IMR-90 (cell line): Measurements from ENCODE around the gene PLB1. TPM values are rescaled to one million over a fixed set of nuclear protein-coding genes. Genes with fewer than 3 reads are reported as not detected.

Experiments
- ATAC-seq: fragments of 200-7000 bp; cut with Tn5 transposase; 2 replicates; pipeline ENCODE4 v1.9.1; 2020; ENCODE audit warnings: low read depth, mild to moderate bottlenecking, moderate library complexity
- BruUV-seq: library from RNA; stranded (reverse); fragments of 400-500 nt; replicated peaks from 2 replicates; lab custom pipeline; 2021; lab: Mats Ljungman, UMichigan
- CTCF ChIA-PET: fragments of 300-600 bp; formaldehyde crosslinking; extraction: SDS; loops from one replicate; lab custom pipeline; 2021; ENCODE audit warnings: antibody characterized with exemption; lab: Yijun Ruan, JAX
- POLR2A ChIA-PET: fragments of 300-600 bp; sonication (Branson Sonifier 250); formaldehyde crosslinking; loops from one replicate; lab custom pipeline; 2022; ENCODE audit warnings: antibody characterized with exemption; ENCODE audit not compliant: unreplicated experiment; lab: Charles Lee
- DNase-seq: peaks from one replicate; pipeline ENCODE4 v3.0.0; 2013
- H2AFZ ChIP-seq: replicated peaks from 2 replicates; pipeline ENCODE3; 2013; ENCODE audit warnings: low read length, mild to moderate bottlenecking; ENCODE audit not compliant: poor library complexity
- H2AK5ac ChIP-seq: 2 replicates; pipeline ENCODE4 v1.6.1; 2013; ENCODE audit warnings: low read depth, low read length, inconsistent platforms
- H2AK9ac ChIP-seq: replicated peaks from 2 replicates; pipeline ENCODE3; 2013; ENCODE audit warnings: mild to moderate bottlenecking, low read depth, low read length, moderate library complexity; ENCODE audit not compliant: poor library complexity
- H2BK120ac ChIP-seq: 2 replicates; pipeline ENCODE4 v1.6.1; 2013; ENCODE audit warnings: low read depth, low read length, inconsistent platforms
- H2BK15ac ChIP-seq: 3 replicates; pipeline ENCODE4 v1.6.1; 2013; ENCODE audit warnings: low read depth, low read length, inconsistent platforms
- H2BK20ac ChIP-seq: 2 replicates; pipeline ENCODE4 v1.6.1; 2013; ENCODE audit warnings: low read depth, mild to moderate bottlenecking, inconsistent platforms, low read length, moderate library complexity
- H2BK5ac ChIP-seq: 2 replicates; pipeline ENCODE4 v1.6.1; 2013; ENCODE audit warnings: mild to moderate bottlenecking, low read depth, low read length, inconsistent platforms; ENCODE audit not compliant: poor library complexity, severe bottlenecking
- H3K14ac ChIP-seq: replicated peaks from 2 replicates; pipeline ENCODE4 v1.6.1; 2013; ENCODE audit warnings: low read depth, low read length, inconsistent platforms
- H3K18ac ChIP-seq: 2 replicates; pipeline ENCODE4 v1.6.1; 2013; ENCODE audit warnings: low read depth, low read length, control low read depth
- H3K23ac ChIP-seq: 2 replicates; pipeline ENCODE4 v1.6.1; 2013; ENCODE audit warnings: low read depth, low read length, inconsistent platforms
- H3K27ac ChIP-seq: 2 replicates; pipeline ENCODE4 v1.5.1; 2013; ENCODE audit warnings: mild to moderate bottlenecking, control low read depth, low read length; ENCODE audit not compliant: insufficient read depth
- H3K27me3 ChIP-seq: 2 replicates; pipeline ENCODE4 v1.6.1; 2013; ENCODE audit warnings: low read length; ENCODE audit not compliant: control insufficient read depth, insufficient read depth
- H3K36me3 ChIP-seq: 2 replicates; pipeline ENCODE4 v1.6.1; 2013; ENCODE audit warnings: low read length, mixed read lengths; ENCODE audit not compliant: control insufficient read depth, insufficient read depth
- H3K4ac ChIP-seq: 2 replicates; pipeline ENCODE4 v1.6.1; 2013; ENCODE audit warnings: low read depth, low read length, inconsistent platforms
- H3K4me1 ChIP-seq: 2 replicates; pipeline ENCODE4 v1.6.1; 2013; ENCODE audit warnings: low read length, mixed read lengths; ENCODE audit not compliant: control insufficient read depth, insufficient read depth
- H3K4me2 ChIP-seq: 2 replicates; pipeline ENCODE4 v1.6.1; 2013; ENCODE audit warnings: low read depth, mild to moderate bottlenecking, control low read depth, low read length, moderate library complexity
- H3K4me3 ChIP-seq: 2 replicates; pipeline ENCODE4 v1.5.1; 2013; ENCODE audit warnings: low read depth, mild to moderate bottlenecking, control low read depth, low read length, moderate library complexity; ENCODE audit not compliant: insufficient read depth
- H3K56ac ChIP-seq: 2 replicates; pipeline ENCODE4 v1.6.1; 2013; ENCODE audit warnings: low read length, inconsistent platforms; ENCODE audit not compliant: insufficient read depth; ENCODE audit errors: extremely low read depth
- H3K79me1 ChIP-seq, 2 experiments: 2 replicates each; pipeline ENCODE4 v1.6.1; 2013; ENCODE audit warnings: low read length in 2 of 2, inconsistent platforms in 1 of 2, low read depth in 1 of 2
- H3K9ac ChIP-seq: 2 replicates; pipeline ENCODE4 v1.6.1; 2013; ENCODE audit warnings: low read depth, low read length, control low read depth
- H3K9me1 ChIP-seq: 2 replicates; pipeline ENCODE4 v1.6.1; 2013; ENCODE audit warnings: low read length, inconsistent platforms; ENCODE audit not compliant: insufficient read depth
- H3K9me3 ChIP-seq: 2 replicates; pipeline ENCODE4 v1.6.1; 2013; ENCODE audit warnings: low read length; ENCODE audit not compliant: control insufficient read depth, insufficient read depth
- H4K20me1 ChIP-seq: 2 replicates; pipeline ENCODE4 v1.6.1; 2013; ENCODE audit warnings: low read length, inconsistent platforms; ENCODE audit not compliant: insufficient read depth
- H4K5ac ChIP-seq: 2 replicates; pipeline ENCODE4 v1.6.1; 2013; ENCODE audit warnings: mild to moderate bottlenecking, low read depth, low read length, control low read depth
- H4K8ac ChIP-seq, 2 experiments: 2 replicates each; pipeline ENCODE4 v1.6.1; 2013; ENCODE audit warnings: low read depth in 2 of 2, low read length in 2 of 2, control low read depth in 1 of 2, inconsistent platforms in 1 of 2
- H4K91ac ChIP-seq: 2 replicates; pipeline ENCODE4 v1.6.1; 2013; ENCODE audit warnings: low read depth, low read length, inconsistent platforms; ENCODE audit not compliant: insufficient read depth
- BHLHE40 ChIP-seq: fragments of 150-350 bp; IDR thresholded peaks from 2 replicates; pipeline ENCODE4 v1.6.1; 2016; ENCODE audit warnings: mild to moderate bottlenecking, low read depth, low read length
- FOS ChIP-seq: fragments of 150-350 bp; IDR thresholded peaks from 2 replicates; pipeline ENCODE4 v1.6.1; 2016; ENCODE audit warnings: low read depth, low read length
- NFE2L2 ChIP-seq: fragments of 150-350 bp; IDR thresholded peaks from 2 replicates; pipeline ENCODE4 v1.6.1; 2016; ENCODE audit warnings: low read depth, mild to moderate bottlenecking, low read length
- POLR2A ChIP-seq: IDR thresholded peaks from 2 replicates; pipeline ENCODE4 v1.6.1; 2012; ENCODE audit warnings: mild to moderate bottlenecking, low read depth, low read length
- RCOR1 ChIP-seq: IDR thresholded peaks from 2 replicates; pipeline ENCODE4 v1.6.1; 2012; ENCODE audit warnings: mild to moderate bottlenecking, low read length, improper control_type of control experiment; ENCODE audit not compliant: insufficient replicate concordance
- SMC3 ChIP-seq: fragments of 150-350 bp; IDR thresholded peaks from 2 replicates; pipeline ENCODE4 v1.6.1; 2016; ENCODE audit warnings: low read depth, mild to moderate bottlenecking, antibody characterized with exemption, low read length, moderate library complexity
- WGBS, 2 experiments: methylation state at CpG; one replicate each; pipeline versions ENCODE4 v1.1.5 to v1.1.7; 2013; ENCODE audit warnings: missing lambda C conversion rate in 2 of 2; ENCODE audit not compliant: insufficient read length in 1 of 2; ENCODE audit errors: extremely low coverage in 2 of 2; 5-methylcytosine and 5-hydroxymethylcytosine counted together
- dilution Hi-C: fragments of 300-500 bp; cut with HindIII; formaldehyde crosslinking; loops from one replicate; pipeline ENCODE4 v1.14.3; 2018; ENCODE audit warnings: low sequenced_read_pairs; ENCODE audit not compliant: unreplicated experiment
- in situ Hi-C: fragments of 300-500 bp; cut with MboI; formaldehyde crosslinking; loops from 3 replicates; pipeline ENCODE4 v1.14.3; 2019; ENCODE audit warnings: low sequenced_read_pairs, inconsistent platforms, mixed read lengths
- intact Hi-C: fragments of 100-400 bp; cut with micrococcal nuclease; formaldehyde crosslinking; loops from 2 replicates; pipeline ENCODE4 v1.10.0; 2022
- polyA plus RNA-seq, 3 experiments: library from polyadenylated mRNA; depleted of rRNA; stranded (reverse); fragments of >200 nt; gene quantifications; 2 replicates each; pipeline ENCODE4 v1.2.3, GENCODE V29; 2012; ENCODE audit warnings: low replicate concordance in 1 of 3
- total RNA-seq: library from RNA; depleted of rRNA; stranded (reverse); fragments of >200 nt; gene quantifications from 2 replicates; pipeline ENCODE4 v1.2.3, GENCODE V29; 2012
- TF ChIP-seq, protein P1 (sequence below): conservative IDR thresholded peaks from 2 replicates; pipeline ENCODE4 v1.5.1; 2012; ENCODE audit warnings: mild to moderate bottlenecking, low read depth, low read length, improper control_type of control experiment
- TF ChIP-seq, protein P2 (sequence below): fragments of 150-350 bp; IDR thresholded peaks from 2 replicates; pipeline ENCODE4 v1.6.1; 2016; ENCODE audit warnings: low read depth, mild to moderate bottlenecking, low read length, moderate library complexity, borderline replicate concordance
- TF ChIP-seq, protein P3 (sequence below): fragments of 150-350 bp; IDR thresholded peaks from 2 replicates; pipeline ENCODE4 v1.6.1; 2017; ENCODE audit warnings: mild to moderate bottlenecking, antibody characterized with exemption, low read length, low read depth

The PLB1 gene
- total and polyA plus RNA-seq, 2 of the 4 experiments (the other 2 are of a cell fraction) = 0.74 to 0.90 TPM

DNA sequence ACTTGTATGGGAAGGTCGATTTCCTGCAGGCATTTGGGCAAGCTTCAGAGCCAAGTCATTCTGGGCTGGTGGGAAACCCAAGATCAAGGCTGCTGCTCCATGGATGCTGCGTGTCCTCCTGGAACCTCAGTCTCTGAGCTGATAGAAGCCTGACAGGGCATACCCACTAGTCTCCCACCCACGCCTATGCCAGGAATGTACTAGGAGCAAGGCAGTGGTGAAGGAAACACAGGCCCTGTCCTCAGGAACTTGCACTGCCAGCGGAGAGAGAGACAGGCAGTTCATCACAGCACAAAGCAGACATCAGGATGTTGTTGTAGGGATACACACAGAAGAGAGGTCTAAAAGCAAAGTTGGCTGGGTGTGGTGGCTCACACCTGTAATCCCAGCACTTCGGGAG, 84.2 kb downstream of the PLB1 start:
- H2AK9ac ChIP-seq = no peak overlapping the region
- H3K4ac ChIP-seq = peak overlapping the region; percentile 31; the same call in 1 of the 2 replicates
- WGBS, 2 experiments = no CpG with 5 or more reads among the region's 5 CpGs
- H2BK15ac ChIP-seq = peak overlapping the region; percentile 53; the same call in 2 of the 3 replicates
- no peak overlapping the region for H3K56ac ChIP-seq
- peaks cover 8% of the 10 kb centered on the region for H3K9me1 ChIP-seq
- POLR2A ChIA-PET = no interaction called here
- H2BK20ac ChIP-seq = 0 out of 2 replicates have a peak overlapping the region, but pooled peaks have one; percentile 18
- dilution Hi-C loops (no loop called here), in situ Hi-C loops (loop anchor here (25.0 kb wide), 1 partner anchor 332 kb away; no protein-coding TSS in a partner anchor), intact Hi-C loops (loop anchor here (5.0 kb wide), 1 partner anchor 222 kb away; no protein-coding TSS in a partner anchor)
- CTCF ChIA-PET = interaction anchor here (1.2 kb wide), 1 partner anchor 16 kb away, joined by 3 read pairs; no protein-coding TSS in a partner anchor
- no peak overlapping the region for H3K4me2 ChIP-seq
- TF ChIP-seq POLR2A = no peak
- no peak for TF ChIP-seq SMC3
- TF ChIP-seq, protein P1, sequence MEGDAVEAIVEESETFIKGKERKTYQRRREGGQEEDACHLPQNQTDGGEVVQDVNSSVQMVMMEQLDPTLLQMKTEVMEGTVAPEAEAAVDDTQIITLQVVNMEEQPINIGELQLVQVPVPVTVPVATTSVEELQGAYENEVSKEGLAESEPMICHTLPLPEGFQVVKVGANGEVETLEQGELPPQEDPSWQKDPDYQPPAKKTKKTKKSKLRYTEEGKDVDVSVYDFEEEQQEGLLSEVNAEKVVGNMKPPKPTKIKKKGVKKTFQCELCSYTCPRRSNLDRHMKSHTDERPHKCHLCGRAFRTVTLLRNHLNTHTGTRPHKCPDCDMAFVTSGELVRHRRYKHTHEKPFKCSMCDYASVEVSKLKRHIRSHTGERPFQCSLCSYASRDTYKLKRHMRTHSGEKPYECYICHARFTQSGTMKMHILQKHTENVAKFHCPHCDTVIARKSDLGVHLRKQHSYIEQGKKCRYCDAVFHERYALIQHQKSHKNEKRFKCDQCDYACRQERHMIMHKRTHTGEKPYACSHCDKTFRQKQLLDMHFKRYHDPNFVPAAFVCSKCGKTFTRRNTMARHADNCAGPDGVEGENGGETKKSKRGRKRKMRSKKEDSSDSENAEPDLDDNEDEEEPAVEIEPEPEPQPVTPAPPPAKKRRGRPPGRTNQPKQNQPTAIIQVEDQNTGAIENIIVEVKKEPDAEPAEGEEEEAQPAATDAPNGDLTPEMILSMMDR = no peak
- TF ChIP-seq RCOR1 = no peak
- no peak for TF ChIP-seq BHLHE40
- no peak for TF ChIP-seq NFE2L2
- TF ChIP-seq, protein P2, sequence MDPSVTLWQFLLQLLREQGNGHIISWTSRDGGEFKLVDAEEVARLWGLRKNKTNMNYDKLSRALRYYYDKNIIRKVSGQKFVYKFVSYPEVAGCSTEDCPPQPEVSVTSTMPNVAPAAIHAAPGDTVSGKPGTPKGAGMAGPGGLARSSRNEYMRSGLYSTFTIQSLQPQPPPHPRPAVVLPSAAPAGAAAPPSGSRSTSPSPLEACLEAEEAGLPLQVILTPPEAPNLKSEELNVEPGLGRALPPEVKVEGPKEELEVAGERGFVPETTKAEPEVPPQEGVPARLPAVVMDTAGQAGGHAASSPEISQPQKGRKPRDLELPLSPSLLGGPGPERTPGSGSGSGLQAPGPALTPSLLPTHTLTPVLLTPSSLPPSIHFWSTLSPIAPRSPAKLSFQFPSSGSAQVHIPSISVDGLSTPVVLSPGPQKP = no peak
- TF ChIP-seq FOS = no peak
- TF ChIP-seq, protein P3, sequence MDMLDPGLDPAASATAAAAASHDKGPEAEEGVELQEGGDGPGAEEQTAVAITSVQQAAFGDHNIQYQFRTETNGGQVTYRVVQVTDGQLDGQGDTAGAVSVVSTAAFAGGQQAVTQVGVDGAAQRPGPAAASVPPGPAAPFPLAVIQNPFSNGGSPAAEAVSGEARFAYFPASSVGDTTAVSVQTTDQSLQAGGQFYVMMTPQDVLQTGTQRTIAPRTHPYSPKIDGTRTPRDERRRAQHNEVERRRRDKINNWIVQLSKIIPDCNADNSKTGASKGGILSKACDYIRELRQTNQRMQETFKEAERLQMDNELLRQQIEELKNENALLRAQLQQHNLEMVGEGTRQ = no peak
- H2AFZ ChIP-seq = peak overlapping the region; percentile 73
- H3K36me3 ChIP-seq = no peaks in the 10 kb centered on the region
- no peak overlapping the region for H3K9ac ChIP-seq
- 0 out of 4 replicates have a peak overlapping the region, but pooled peaks of 1 of the 2 experiments have one; percentile 4 for H4K8ac ChIP-seq
- H3K4me3 ChIP-seq = no peak overlapping the region
- peak overlapping the region; percentile 40; the same call in 1 of the 2 replicates for H4K91ac ChIP-seq
- peak overlapping the region; percentile 50 for H2AK5ac ChIP-seq
- ATAC-seq = no peak
- H3K27ac ChIP-seq = no peak overlapping the region
- no peaks in the 10 kb centered on the region for H3K79me1 ChIP-seq
- H4K5ac ChIP-seq = no peak overlapping the region
- peaks cover 14% of the 10 kb centered on the region for H3K4me1 ChIP-seq
- no peak overlapping the region for H3K18ac ChIP-seq
- BruUV-seq = no TSS peak
- H2BK5ac ChIP-seq = no peak overlapping the region
- H3K23ac ChIP-seq = no peak overlapping the region
- H3K9me3 ChIP-seq = peaks cover 2% of the 10 kb centered on the region; the same call in 1 of the 2 replicates
- H2BK120ac ChIP-seq = peak overlapping the region; percentile 41
- no peak overlapping the region; the same call in 1 of the 2 replicates for H3K14ac ChIP-seq
- H4K20me1 ChIP-seq = no peaks in the 10 kb centered on the region
- no peaks in the 10 kb centered on the region for H3K27me3 ChIP-seq
- DNase-seq = no peak
